ENCODE results near the gene ANKS1A.

The ANKS1A gene

GRCh38 chr6:35073211-35073610, 184.2 kb downstream of the ANKS1A start:
- DNase-seq: no peak

DNA sequence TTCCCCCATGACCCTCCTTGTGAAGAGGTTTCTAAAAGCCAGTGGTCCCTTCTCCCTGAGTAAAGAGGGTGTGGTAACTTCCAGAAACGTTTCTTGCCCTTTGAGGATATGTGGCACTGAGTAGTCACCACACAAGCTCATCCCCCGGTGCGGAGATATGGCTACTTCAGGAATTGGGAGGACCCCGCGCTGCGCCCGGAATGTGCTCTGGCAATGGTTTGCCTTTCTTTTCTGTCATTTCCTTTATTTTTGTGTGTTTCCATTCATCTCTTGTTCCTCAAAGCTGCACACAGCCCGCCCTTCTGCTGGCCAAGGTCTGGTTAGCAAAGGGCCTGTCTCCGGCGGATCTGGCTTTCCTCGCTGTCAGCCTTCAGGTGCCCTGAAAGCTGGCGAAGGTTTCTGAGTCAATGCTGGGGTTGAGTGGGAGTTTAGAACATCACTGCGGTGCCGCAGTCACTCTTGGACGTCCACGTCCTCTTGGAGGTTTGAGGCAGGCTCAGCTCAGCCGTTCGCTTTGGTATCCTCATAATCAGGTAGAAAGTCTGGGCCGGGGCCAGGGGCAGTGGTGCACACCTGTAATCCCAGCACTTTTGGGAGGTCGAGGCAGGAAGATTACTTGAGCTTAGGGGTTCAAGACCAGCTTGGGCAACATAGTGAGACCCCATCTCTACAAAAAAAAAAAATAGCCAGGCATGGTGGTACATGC, 184.9 kb downstream of the ANKS1A start:
- DNase-seq: no peak

GRCh38 chr6:35076997-35077712, 188.1 kb downstream of the ANKS1A start:
- no peak for DNase-seq

- no peak for DNase-seq
These were observed 188.7 kb downstream of the ANKS1A start for GRCh38 chr6:35077713-35078105.

DNA sequence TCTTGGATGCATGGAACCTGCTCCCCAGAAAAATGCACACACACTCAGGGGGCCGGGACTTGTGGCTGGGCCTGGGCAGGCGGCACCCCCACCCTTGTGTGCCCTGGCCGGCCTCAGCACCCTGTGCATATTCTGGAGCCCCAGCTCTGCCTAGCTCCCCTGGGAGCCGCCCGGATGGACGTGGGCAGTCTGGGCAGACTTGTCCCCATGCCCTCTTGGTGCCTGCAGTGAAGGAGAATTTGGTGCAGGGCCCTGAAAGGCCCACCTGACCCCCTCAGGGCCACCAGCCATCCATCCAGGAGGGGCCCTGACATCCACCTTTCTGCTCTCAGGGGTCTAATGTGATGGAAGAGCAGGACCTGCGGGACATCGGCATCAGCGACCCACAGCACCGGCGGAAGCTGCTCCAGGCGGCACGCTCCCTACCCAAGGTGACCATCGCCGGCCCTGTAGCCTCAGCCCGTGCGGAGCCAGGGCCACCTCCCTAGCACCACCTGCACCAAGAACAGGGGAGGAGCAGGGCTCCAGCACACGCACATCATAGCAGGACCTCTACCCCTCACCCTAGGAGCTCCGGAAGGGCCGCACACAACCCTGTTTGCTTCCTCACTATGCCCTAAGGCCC, 189.3 kb downstream of the ANKS1A start:
- no peak for DNase-seq

DNA sequence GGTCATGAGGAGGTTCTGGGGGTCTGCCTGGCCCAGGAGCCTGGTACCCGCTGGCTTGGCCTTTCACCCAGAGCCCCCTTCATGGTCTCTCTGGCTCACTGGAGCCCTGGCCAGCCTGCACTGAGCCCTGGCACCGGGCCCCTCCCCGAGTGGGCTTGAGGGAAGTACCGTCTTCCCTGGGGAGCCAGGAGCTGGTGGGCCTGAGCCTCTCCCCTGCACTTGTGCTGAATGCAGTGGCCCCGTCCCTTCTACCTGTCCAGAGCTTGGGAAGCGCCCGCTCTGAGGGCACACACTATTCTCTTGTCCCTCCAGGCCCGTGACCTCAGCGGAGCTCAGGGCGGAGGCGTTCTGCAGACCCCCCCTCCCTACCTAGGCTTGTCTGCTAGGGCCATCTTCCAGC, 189.8 kb downstream of the ANKS1A start:
- no peak for DNase-seq

DNA sequence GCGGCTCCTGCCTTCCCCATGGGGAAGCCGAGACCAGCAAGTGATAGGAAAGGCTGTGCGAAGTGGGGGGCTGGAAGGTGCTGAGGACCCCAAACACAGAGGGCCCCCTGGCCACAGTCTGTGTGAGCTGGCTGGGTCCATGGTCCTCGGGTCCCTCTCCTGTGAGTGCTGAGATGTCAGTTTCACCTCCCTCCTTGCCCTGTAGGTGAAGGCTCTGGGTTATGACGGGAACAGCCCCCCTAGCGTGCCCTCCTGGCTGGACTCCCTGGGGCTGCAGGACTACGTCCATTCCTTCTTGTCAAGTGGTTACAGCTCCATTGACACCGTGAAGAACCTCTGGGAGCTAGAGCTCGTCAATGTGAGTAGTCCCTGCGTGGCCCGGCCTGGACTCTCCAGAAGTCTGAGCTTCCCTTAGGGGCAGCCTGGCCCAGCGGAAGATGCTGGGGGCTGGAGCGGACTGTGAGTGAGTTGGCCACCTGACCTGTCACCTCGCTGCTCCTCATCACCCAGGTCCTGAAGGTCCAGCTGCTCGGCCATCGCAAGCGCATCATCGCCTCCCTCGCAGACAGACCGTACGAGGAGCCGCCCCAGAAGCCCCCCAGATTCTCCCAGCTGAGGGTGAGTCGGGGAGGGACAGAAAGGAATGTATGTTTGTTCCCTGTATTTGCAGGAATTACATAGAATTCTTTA, 190.4 kb downstream of the ANKS1A start:
- no peak for DNase-seq

- DNase-seq: no peak
These were observed 191.1 kb downstream of the ANKS1A start for GRCh38 chr6:35080016-35080680.

DNA sequence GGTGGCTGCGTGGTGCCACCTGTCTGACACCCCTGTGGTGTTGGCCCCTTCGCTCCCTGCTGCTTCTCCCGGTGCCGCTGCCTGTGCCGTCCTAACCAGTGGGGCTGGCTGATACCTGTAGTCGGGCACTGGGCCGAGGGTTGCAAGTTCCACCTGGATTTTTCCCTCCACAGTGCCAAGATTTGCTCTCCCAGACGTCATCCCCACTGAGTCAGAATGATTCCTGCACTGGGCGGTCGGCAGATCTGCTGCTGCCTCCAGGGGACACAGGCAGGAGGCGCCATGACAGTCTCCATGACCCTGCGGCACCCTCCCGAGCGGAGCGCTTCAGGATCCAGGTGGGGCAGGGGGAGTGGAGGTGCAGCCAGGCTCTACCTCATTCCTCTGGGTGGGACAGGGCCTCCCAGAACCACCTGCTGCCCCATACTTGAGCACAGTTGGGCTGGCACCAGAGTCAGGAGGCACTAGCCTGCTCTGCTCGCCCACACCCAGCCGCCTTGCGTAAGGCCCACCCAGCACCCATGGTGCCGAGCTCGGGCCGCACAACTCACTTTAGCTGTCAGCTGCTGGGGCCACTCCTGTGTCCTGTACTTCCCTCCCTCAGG, 191.9 kb downstream of the ANKS1A start:
- DNase-seq: no peak

DNA sequence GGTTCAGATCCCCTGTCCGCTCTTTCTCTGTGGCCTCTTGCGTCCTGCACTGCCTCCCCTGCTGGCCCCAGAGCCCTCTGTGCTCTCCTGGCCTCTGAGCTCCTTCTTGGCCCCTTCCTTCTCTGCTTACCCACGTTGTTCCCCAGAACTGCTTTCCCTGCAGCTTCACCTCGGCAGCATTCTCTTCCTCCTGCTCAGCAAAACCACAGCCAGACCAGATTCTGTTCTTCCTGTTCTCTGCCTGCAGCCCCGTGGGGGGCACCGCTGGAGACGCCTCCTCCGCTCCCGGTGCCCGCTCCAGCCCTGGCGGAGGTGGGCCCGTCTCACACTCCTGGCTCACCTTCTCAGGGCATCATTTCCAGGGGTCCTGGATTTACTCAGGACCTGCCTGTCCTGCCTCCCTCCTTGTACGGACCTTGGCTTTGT, 192.4 kb downstream of the ANKS1A start:
- no peak for DNase-seq

DNA sequence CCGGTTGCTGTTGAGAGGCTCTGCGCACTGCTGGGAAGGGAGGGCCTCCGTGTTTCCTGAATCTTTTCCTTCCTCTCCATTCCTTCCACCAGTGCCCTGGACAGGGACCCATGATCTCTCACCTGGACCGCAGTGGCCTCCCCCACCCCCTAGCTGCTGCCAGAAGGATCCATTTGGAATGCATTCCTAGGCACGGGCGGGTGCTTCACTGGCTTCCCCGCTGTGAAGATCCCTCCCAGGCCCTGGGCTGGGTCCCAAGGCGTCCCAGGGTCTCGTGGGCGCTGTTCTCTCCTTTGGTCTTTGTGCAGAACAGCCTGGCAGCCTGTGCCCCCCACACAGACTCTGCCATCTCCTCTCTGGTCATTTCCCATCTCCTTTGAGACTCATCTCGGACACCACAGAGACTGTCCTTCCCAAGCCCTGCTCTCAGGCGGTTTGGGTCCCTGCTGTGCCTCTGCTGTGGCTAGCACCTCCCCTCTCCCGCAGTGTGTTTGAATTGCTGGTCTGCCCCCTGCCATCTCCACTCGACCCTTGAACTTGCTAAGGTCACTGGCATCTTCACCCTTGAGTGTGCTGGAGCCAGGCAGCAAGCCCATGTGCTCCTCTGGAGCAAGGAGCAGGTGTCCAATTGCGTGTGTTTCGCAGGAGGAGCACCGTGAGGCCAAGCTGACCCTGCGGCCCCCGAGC, 193.1 kb downstream of the ANKS1A start:
- no peak for DNase-seq

DNA sequence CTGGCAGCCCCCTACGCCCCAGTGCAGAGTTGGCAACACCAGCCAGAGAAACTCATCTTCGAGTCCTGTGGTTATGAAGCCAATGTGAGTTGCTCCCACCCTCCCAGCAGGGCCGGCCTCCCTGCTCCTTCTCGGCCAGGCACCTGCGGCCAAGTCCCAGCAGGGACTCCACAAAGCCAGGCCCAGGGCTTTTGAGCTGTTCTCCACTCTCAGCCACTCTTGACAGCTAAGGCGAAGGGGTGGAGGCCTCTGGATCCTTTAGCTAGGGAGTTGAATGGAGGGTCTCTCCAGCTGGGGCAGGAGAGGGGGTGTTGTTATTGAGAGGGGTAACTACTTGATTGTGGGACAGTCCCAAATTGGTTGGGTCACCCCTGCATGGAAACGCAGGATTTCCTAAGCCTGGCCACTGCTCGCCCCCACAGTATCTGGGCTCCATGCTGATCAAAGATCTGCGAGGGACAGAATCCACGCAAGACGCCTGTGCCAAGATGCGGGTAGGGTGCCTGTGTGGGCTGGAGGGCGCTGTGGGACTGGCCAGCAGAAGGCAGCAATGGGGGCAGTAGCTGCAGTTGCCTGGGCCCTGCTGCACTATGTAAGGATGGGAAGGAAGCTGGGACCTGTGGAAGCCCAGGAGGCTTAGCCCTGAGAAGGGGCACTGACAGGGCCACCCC, 193.8 kb downstream of the ANKS1A start:
- DNase-seq: no peak

DNA sequence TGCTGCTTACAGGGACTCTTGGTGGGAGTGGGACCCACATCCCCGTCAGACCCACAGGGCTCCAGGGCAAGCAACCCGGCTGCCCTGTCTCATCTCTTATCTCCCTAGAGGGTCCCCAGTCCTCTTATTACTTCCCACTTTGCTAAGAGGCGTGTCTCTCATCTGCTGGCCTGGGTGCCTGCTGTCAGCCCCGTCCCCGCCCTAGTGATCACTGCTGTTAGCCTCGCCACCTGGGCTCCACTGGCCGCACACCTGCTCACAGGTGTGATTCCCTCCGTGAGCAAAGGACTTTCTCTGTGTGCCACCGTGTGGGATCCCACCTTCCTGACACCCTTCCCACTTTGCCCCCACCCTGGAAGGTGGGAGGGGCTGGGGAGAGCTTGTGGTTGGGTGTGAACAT, 194.5 kb downstream of the ANKS1A start:
- DNase-seq: no peak

DNA sequence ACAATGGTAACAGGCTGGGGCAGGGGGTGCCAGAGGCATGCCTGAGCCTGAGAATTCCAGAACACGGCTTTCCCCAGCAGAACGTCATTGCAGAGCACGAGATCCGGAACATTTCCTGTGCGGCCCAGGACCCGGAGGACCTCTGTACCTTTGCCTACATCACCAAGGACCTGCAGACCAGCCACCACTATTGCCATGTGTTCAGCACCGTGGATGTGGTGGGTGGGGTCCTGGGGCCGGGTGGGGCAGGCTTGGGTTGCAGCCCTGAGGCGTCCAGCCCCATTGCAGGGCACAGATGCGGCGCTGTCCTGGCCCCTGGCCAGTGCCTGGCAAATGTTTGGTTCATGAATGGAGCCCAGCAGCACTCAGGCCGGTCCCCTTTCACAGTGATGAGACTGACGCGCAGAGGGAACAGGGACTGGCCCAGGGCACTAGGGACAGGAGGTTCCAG, 195.0 kb downstream of the ANKS1A start:
- no peak for DNase-seq

- DNase-seq: no peak
These were observed 195.6 kb downstream of the ANKS1A start for GRCh38 chr6:35084511-35085203.

- no peak for DNase-seq
These were observed 196.6 kb downstream of the ANKS1A start for GRCh38 chr6:35085359-35086281.

- DNase-seq: no peak
These were observed 197.2 kb downstream of the ANKS1A start for GRCh38 chr6:35086282-35086632.

DNA sequence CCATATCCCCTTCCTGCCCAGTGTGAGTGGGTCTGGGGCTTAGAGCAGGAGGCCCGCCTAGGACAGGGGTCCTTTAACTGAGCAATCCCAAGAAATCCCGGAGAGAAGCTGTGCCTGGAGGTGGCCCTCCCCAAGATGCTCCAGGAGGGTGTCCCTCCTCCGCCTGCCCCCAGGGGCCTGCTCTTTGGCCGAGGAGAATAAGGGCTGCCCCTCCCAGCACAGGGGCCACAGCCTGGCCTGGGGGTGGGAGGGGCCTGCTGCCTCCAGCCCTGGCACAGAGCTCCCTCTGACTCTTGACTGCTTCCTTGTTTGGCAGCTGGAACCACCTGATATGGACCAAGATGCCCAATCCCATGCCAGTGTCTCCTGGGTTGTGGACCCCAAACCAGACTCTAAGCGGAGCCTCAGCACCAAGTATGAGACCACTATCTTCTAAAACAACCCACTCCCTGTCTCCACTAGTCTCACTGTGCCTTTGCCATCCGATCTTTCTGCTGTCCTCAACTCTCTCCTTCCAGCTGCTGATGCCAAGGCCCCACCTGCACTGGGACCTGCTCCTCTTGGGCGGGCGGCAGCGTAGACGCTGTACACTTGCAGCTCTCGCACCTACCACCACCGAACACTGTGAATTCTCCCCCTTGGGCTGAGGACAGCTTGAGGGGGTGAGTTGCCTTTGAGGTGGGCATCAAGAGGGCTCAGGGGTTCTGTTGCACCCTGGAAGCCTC, 197.7 kb downstream of the ANKS1A start:
- no peak for DNase-seq

Data from RPMI8226 (cell line).